Measurements from ENCODE around the gene AFG3L2.

GRCh38 chr18:12317664-12318333 lies 59.2 kb downstream of the AFG3L2 start:
- no peak for TF ChIP-seq POLR2AphosphoS5 (IDR thresholded peaks at IDR 0.05; ENCODE audit: low read depth, low read length)
- TF ChIP-seq REST (IDR thresholded peaks at IDR 0.05; ENCODE audit: insufficient read depth in 1 of 2, low read depth in 2 of 2, low read length in 2 of 2): no peak

Data from PFSK-1 (cell line).